ENCODE data around the gene STIP1.

Gene STIP1

GRCh38 chr11:64220798-64221197 lies 34.8 kb downstream of the STIP1 start:
- H3K27me3 ChIP-seq (ENCODE audit: control insufficient read depth in 2 of 2, insufficient read depth in 2 of 2, low read length in 2 of 2) = no peaks in the 10 kb centered on the region
- H3K9me3 ChIP-seq (ENCODE audit: control insufficient read depth in 2 of 2, low read length in 2 of 2) = no peaks in the 10 kb centered on the region
- H3K4me3 ChIP-seq (ENCODE audit: low read length in 2 of 2) = no peak overlapping the region
- no peak overlapping the region for H3K9ac ChIP-seq (ENCODE audit: low read depth in 1 of 2, low read length in 2 of 2)
- H3K27ac ChIP-seq (ENCODE audit: low read depth in 2 of 2, low read length in 2 of 2) = no peak overlapping the region
- peaks cover 13 to 14% of the 10 kb centered on the region in 2 donors for H3K36me3 ChIP-seq (ENCODE audit: control insufficient read depth in 2 of 2, insufficient read depth in 2 of 2, low read length in 2 of 2)
- peaks cover 9 to 10% of the 10 kb centered on the region in 2 donors for H3K4me1 ChIP-seq (ENCODE audit: control insufficient read depth in 2 of 2, insufficient read depth in 2 of 2, low read length in 2 of 2)

DNA sequence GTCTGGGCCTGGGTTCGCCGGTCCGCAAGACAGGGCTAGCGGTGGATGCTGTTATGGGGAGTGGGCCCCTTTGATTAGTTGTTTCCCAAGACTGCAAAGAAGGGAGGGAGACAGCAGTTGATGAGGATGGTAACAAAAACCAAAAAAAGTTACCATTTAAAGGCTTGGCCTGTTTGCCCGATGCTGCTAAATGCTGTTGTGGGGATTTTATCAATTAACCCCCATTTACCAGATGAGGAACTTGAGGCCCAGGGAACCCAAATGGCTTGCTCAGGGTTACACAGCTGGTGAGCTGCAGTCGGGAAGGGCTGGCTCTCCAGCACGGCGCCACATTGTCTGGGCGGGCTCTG lies 36.7 kb downstream of the STIP1 start:
- Histone ChIP-seq H3K9ac (ENCODE audit: low read depth in 1 of 2, low read length in 2 of 2) (no peak overlapping the region), H3K4me1 (ENCODE audit: control insufficient read depth in 2 of 2, insufficient read depth in 2 of 2, low read length in 2 of 2) (peaks cover 18 to 23% of the 10 kb centered on the region in 2 donors), H3K9me3 (ENCODE audit: control insufficient read depth in 2 of 2, low read length in 2 of 2) (no peaks in the 10 kb centered on the region), H3K27ac (ENCODE audit: low read depth in 2 of 2, low read length in 2 of 2) (peak overlapping the region in 1 of 2 donors; percentile 51), H3K27me3 (ENCODE audit: control insufficient read depth in 2 of 2, insufficient read depth in 2 of 2, low read length in 2 of 2) (no peaks in the 10 kb centered on the region), H3K36me3 (ENCODE audit: control insufficient read depth in 2 of 2, insufficient read depth in 2 of 2, low read length in 2 of 2) (peaks cover 13 to 14% of the 10 kb centered on the region in 2 donors), H3K4me3 (ENCODE audit: low read length in 2 of 2) (no peak overlapping the region)

- peaks cover 19 to 25% of the 10 kb centered on the region in 2 donors for H3K4me1 ChIP-seq (ENCODE audit: control insufficient read depth in 2 of 2, insufficient read depth in 2 of 2, low read length in 2 of 2)
- H3K9me3 ChIP-seq (ENCODE audit: control insufficient read depth in 2 of 2, low read length in 2 of 2) = no peaks in the 10 kb centered on the region
- H3K9ac ChIP-seq (ENCODE audit: low read depth in 1 of 2, low read length in 2 of 2) = no peak overlapping the region
- H3K27me3 ChIP-seq (ENCODE audit: control insufficient read depth in 2 of 2, insufficient read depth in 2 of 2, low read length in 2 of 2) = no peaks in the 10 kb centered on the region
- H3K27ac ChIP-seq (ENCODE audit: low read depth in 2 of 2, low read length in 2 of 2) = peak overlapping the region in 1 of 2 donors; percentile 51
- H3K36me3 ChIP-seq (ENCODE audit: control insufficient read depth in 2 of 2, insufficient read depth in 2 of 2, low read length in 2 of 2) = peaks cover 13 to 14% of the 10 kb centered on the region in 2 donors
- H3K4me3 ChIP-seq (ENCODE audit: low read length in 2 of 2) = no peak overlapping the region
These were observed 37.2 kb downstream of the STIP1 start for GRCh38 chr11:64223001-64223651.

DNA sequence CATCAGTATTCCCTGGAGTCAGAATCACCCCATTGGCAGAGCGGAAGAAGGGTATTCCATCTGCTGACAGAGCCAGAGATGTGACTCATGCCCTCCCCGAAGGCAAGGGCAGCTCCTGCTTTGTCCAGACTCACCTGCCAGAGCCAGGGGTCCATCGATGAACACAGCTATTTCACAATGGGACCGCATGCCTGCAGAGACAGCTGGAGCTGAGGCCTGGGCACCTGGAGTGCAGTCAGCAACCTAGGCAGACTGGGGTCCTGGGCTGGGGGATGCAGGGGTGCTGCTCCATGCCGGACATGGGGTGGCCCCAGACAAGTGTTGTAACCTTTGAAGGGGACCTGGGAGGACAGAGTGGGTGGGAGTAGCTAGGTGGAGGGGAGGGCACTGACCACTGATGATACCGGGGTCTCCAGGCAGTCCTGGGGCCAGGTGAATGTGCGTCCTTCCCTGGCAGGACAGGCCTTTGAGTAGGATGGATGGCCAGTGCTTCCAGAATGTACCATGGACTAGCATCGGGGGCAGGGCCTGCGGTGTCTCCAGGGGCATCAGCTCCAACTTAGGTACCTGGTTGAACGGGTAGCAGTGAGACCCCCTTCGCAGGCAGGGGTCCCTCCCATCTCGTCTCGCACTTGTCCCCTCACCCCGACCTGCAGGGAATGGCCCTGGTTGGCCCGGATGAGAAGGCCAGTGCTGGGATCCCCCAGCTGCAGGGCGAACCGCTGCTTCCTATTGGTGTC lies 38.4 kb downstream of the STIP1 start:
- Histone ChIP-seq H3K27ac (ENCODE audit: low read depth in 2 of 2, low read length in 2 of 2) (no peak overlapping the region), H3K4me1 (ENCODE audit: control insufficient read depth in 2 of 2, insufficient read depth in 2 of 2, low read length in 2 of 2) (peaks cover 23 to 27% of the 10 kb centered on the region in 2 donors), H3K9me3 (ENCODE audit: control insufficient read depth in 2 of 2, low read length in 2 of 2) (no peaks in the 10 kb centered on the region), H3K27me3 (ENCODE audit: control insufficient read depth in 2 of 2, insufficient read depth in 2 of 2, low read length in 2 of 2) (no peaks in the 10 kb centered on the region), H3K36me3 (ENCODE audit: control insufficient read depth in 2 of 2, insufficient read depth in 2 of 2, low read length in 2 of 2) (peaks cover 12 to 13% of the 10 kb centered on the region in 2 donors), H3K9ac (ENCODE audit: low read depth in 1 of 2, low read length in 2 of 2) (no peak overlapping the region), H3K4me3 (ENCODE audit: low read length in 2 of 2) (no peak overlapping the region)

DNA sequence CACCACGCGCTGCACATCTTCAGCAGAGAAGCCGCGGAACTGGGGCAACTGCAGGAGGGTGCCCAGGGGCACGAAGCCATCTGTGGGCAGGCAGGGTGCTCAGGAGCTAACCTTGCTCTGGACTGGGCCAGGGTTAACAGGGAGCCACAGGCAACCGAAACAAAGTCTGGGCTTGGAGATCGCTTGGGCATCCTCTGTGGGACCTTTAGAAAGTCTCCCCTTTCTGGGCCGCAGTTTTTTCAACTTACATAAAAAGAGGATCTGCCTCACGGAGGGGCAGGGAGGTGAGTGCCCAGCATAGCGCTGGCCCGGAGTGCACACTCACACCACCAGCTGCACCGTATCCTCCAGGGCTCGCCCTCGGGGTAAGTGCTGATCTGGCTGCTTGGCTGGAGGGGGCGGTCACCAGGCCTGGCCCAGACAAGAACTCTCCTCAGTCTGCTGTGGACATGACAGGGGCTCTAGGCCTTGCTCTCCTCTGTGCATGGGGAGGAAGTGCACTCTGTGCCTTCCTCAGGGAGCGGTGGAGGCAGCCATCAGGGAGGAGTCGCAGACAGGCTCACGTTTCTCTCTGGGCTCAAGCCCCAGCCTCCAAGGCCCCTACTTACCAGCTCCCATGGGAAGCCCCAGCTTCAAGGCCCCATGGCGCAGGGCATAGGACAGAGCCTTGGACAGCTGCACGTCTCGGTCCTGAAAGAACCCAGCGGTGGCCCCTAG lies 39.1 kb downstream of the STIP1 start:
- Histone ChIP-seq H3K4me1 (ENCODE audit: control insufficient read depth in 2 of 2, insufficient read depth in 2 of 2, low read length in 2 of 2) (peaks cover 31 to 34% of the 10 kb centered on the region in 2 donors), H3K27ac (ENCODE audit: low read depth in 2 of 2, low read length in 2 of 2) (peak overlapping the region; percentile 93 to 96), H3K27me3 (ENCODE audit: control insufficient read depth in 2 of 2, insufficient read depth in 2 of 2, low read length in 2 of 2) (no peaks in the 10 kb centered on the region), H3K4me3 (ENCODE audit: low read length in 2 of 2) (peak overlapping the region; percentile 92 to 94), H3K9ac (ENCODE audit: low read depth in 1 of 2, low read length in 2 of 2) (peak overlapping the region; percentile 95 to 98), H3K36me3 (ENCODE audit: control insufficient read depth in 2 of 2, insufficient read depth in 2 of 2, low read length in 2 of 2) (peaks cover 9 to 10% of the 10 kb centered on the region in 2 donors), H3K9me3 (ENCODE audit: control insufficient read depth in 2 of 2, low read length in 2 of 2) (no peaks in the 10 kb centered on the region)

GRCh38 chr11:64225608-64226506 lies 39.9 kb downstream of the STIP1 start, which contains the start of the genes NUDT22 and TRPT1:
NUDT22 (plus strand) TSS chr11:64226274; CDS start chr11:64226653, 379 bp downstream.
TRPT1 (minus strand) TSS chr11:64226186; CDS start chr11:64225860, 326 bp downstream.
- no peaks in the 10 kb centered on the region for H3K9me3 ChIP-seq (ENCODE audit: control insufficient read depth in 2 of 2, low read length in 2 of 2)
- H3K36me3 ChIP-seq (ENCODE audit: control insufficient read depth in 2 of 2, insufficient read depth in 2 of 2, low read length in 2 of 2) = peaks cover 3% of the 10 kb centered on the region in 2 donors
- H3K9ac ChIP-seq (ENCODE audit: low read depth in 1 of 2, low read length in 2 of 2) = peak within 1 kb of the TSS; percentile 96 to 98
- peaks cover 34 to 35% of the 10 kb centered on the region in 2 donors for H3K4me1 ChIP-seq (ENCODE audit: control insufficient read depth in 2 of 2, insufficient read depth in 2 of 2, low read length in 2 of 2)
- peak within 1 kb of the TSS; percentile 93 to 96 for H3K27ac ChIP-seq (ENCODE audit: low read depth in 2 of 2, low read length in 2 of 2)
- H3K4me3 ChIP-seq (ENCODE audit: low read length in 2 of 2) = peak within 1 kb of the TSS; percentile 92 to 94
- H3K27me3 ChIP-seq (ENCODE audit: control insufficient read depth in 2 of 2, insufficient read depth in 2 of 2, low read length in 2 of 2) = no peaks in the 10 kb centered on the region

DNA sequence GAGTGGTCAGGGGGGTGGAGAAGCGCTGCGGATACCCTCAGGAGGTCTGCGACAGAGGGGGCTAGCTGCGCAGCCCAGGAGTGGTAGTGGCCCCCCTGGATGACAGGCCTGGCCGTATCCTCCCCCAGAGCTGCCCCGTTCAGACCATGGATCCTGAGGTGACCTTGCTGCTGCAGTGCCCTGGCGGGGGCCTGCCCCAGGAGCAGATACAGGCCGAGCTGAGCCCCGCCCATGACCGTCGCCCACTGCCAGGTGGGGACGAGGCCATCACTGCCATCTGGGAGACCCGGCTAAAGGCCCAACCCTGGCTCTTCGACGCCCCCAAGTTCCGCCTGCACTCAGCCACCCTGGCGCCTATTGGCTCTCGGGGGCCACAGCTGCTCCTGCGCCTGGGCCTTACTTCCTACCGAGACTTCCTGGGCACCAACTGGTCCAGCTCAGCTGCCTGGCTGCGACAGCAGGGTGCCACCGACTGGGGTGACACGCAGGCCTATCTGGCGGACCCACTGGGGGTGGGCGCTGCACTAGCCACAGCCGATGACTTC lies 40.6 kb downstream of the STIP1 start:
- peaks cover 39 to 40% of the 10 kb centered on the region in 2 donors for H3K4me1 ChIP-seq (ENCODE audit: control insufficient read depth in 2 of 2, insufficient read depth in 2 of 2, low read length in 2 of 2)
- H3K27me3 ChIP-seq (ENCODE audit: control insufficient read depth in 2 of 2, insufficient read depth in 2 of 2, low read length in 2 of 2) = no peaks in the 10 kb centered on the region
- H3K27ac ChIP-seq (ENCODE audit: low read depth in 2 of 2, low read length in 2 of 2) = peak overlapping the region; percentile 93 to 96
- no peaks in the 10 kb centered on the region for H3K9me3 ChIP-seq (ENCODE audit: control insufficient read depth in 2 of 2, low read length in 2 of 2)
- peak overlapping the region; percentile 92 to 94 for H3K4me3 ChIP-seq (ENCODE audit: low read length in 2 of 2)
- peaks cover 0 to 3% of the 10 kb centered on the region in 2 donors for H3K36me3 ChIP-seq (ENCODE audit: control insufficient read depth in 2 of 2, insufficient read depth in 2 of 2, low read length in 2 of 2)
- peak overlapping the region; percentile 96 to 98 for H3K9ac ChIP-seq (ENCODE audit: low read depth in 1 of 2, low read length in 2 of 2)

- H3K27ac ChIP-seq (ENCODE audit: low read depth in 2 of 2, low read length in 2 of 2) = peak overlapping the region; percentile 93 to 96
- no peaks in the 10 kb centered on the region for H3K27me3 ChIP-seq (ENCODE audit: control insufficient read depth in 2 of 2, insufficient read depth in 2 of 2, low read length in 2 of 2)
- peak overlapping the region; percentile 96 to 98 for H3K9ac ChIP-seq (ENCODE audit: low read depth in 1 of 2, low read length in 2 of 2)
- H3K9me3 ChIP-seq (ENCODE audit: control insufficient read depth in 2 of 2, low read length in 2 of 2) = no peaks in the 10 kb centered on the region
- peaks cover 0 to 3% of the 10 kb centered on the region in 2 donors for H3K36me3 ChIP-seq (ENCODE audit: control insufficient read depth in 2 of 2, insufficient read depth in 2 of 2, low read length in 2 of 2)
- peak overlapping the region; percentile 92 to 94 for H3K4me3 ChIP-seq (ENCODE audit: low read length in 2 of 2)
- peaks cover 42% of the 10 kb centered on the region in 2 donors for H3K4me1 ChIP-seq (ENCODE audit: control insufficient read depth in 2 of 2, insufficient read depth in 2 of 2, low read length in 2 of 2)
These were observed 41.5 kb downstream of the STIP1 start for GRCh38 chr11:64227405-64227956.

Data from mucosa of rectum (tissue), 2 donors.